Neural cell (in vitro differentiated cells): ENCODE measurements around the gene TTN. TPM values are rescaled to one million over a fixed set of nuclear protein-coding genes. Genes with fewer than 3 reads are reported as not detected.

ENCODE experiments used
- H2AFZ ChIP-seq: fragments of 200-600, 300-800 bp; sonication (generic), shearing (Covaris generic); 2 replicates; pipeline ENCODE4 v1.6.0; 2014; ENCODE audit warnings: low read depth, mild to moderate bottlenecking, antibody characterized with exemption, low read length, moderate library complexity
- H3F3A ChIP-seq: fragments of 200-600 bp; shearing (Covaris generic); 2 replicates; pipeline ENCODE4 v1.6.1; 2016; ENCODE audit warnings: mild to moderate bottlenecking, moderate library complexity, mixed read lengths, antibody characterized with exemption, low read length; ENCODE audit not compliant: insufficient read depth, poor library complexity, severe bottlenecking
- H3K27ac ChIP-seq: fragments of 200-600, 300-800 bp; sonication (generic), shearing (Covaris generic); 2 replicates; pipeline ENCODE4 v1.5.1; 2014; ENCODE audit warnings: mild to moderate bottlenecking, low read length, moderate library complexity
- H3K27me3 ChIP-seq: fragments of 300-800, 200-600 bp; sonication (generic), shearing (Covaris generic); 2 replicates; pipeline ENCODE4 v1.6.0; 2014; ENCODE audit warnings: mild to moderate bottlenecking, low read depth, low read length, moderate library complexity; ENCODE audit not compliant: insufficient read depth
- H3K36me3 ChIP-seq: fragments of 300-800, 200-600 bp; sonication (generic), shearing (Covaris generic); 2 replicates; pipeline ENCODE4 v1.5.1; 2014; ENCODE audit warnings: mild to moderate bottlenecking, antibody characterized with exemption, low read length, moderate library complexity; ENCODE audit not compliant: insufficient read depth
- H3K4me2 ChIP-seq: fragments of 300-800, 200-600 bp; sonication (generic), shearing (Covaris generic); 2 replicates; pipeline ENCODE4 v1.6.0; 2014; ENCODE audit warnings: mild to moderate bottlenecking, low read length
- H3K4me3 ChIP-seq: fragments of 300-800, 200-600 bp; sonication (generic), shearing (Covaris generic); 2 replicates; pipeline ENCODE4 v1.5.1; 2014; ENCODE audit warnings: mild to moderate bottlenecking, low read length, moderate library complexity
- H3K79me2 ChIP-seq: fragments of 200-600 bp; shearing (Covaris generic); replicated peaks from 2 replicates; pipeline ENCODE4 v1.6.0; 2014; ENCODE audit warnings: mild to moderate bottlenecking, low read length, moderate library complexity; ENCODE audit not compliant: insufficient read depth
- H3K9ac ChIP-seq: fragments of 300-800, 200-600 bp; sonication (generic), shearing (Covaris generic); 2 replicates; pipeline ENCODE4 v1.6.1; 2016; ENCODE audit warnings: mild to moderate bottlenecking, low read length, mixed read lengths
- H3K9me2 ChIP-seq: fragments of 200-600 bp; shearing (Covaris generic); 2 replicates; pipeline ENCODE4 v1.6.1; 2016; ENCODE audit warnings: mild to moderate bottlenecking, low read length, mixed read lengths; ENCODE audit not compliant: insufficient read depth
- H3K9me3 ChIP-seq: fragments of 200-600, 300-800 bp; sonication (generic), shearing (Covaris generic); 2 replicates; pipeline ENCODE4 v1.6.1; 2016; ENCODE audit warnings: mild to moderate bottlenecking, mixed run types, low read length, moderate library complexity, mixed read lengths
- H4K20me1 ChIP-seq: fragments of 200-600 bp; shearing (Covaris generic); 2 replicates; pipeline ENCODE4 v1.6.1; 2016; ENCODE audit warnings: mild to moderate bottlenecking, mixed run types; ENCODE audit not compliant: insufficient read depth
- EP300 ChIP-seq: fragments of 450-650 bp; conservative IDR thresholded peaks from 2 replicates; pipeline ENCODE4 v1.6.1; 2014; ENCODE audit warnings: antibody characterized with exemption, mild to moderate bottlenecking, moderate library complexity; ENCODE audit not compliant: poor library complexity, severe bottlenecking
- EZH2 ChIP-seq: fragments of 200-600, 300-800 bp; shearing (Covaris generic), sonication (generic); IDR thresholded peaks from 2 replicates; pipeline ENCODE4 v1.6.1; 2014; ENCODE audit warnings: antibody characterized with exemption, low read length, borderline replicate concordance, mild to moderate bottlenecking; ENCODE audit not compliant: insufficient read depth, poor library complexity, severe bottlenecking
- MXI1 ChIP-seq: fragments of 450-650 bp; conservative IDR thresholded peaks from 2 replicates; pipeline ENCODE4 v1.6.1; 2014; ENCODE audit warnings: antibody characterized with exemption, mild to moderate bottlenecking; ENCODE audit not compliant: poor library complexity, severe bottlenecking
- POLR2AphosphoS5 ChIP-seq: IDR thresholded peaks from 2 replicates; pipeline ENCODE4 v1.6.1; 2012
- RAD21 ChIP-seq: fragments of 450-650 bp; conservative IDR thresholded peaks from 2 replicates; pipeline ENCODE4 v1.6.1; 2014; ENCODE audit warnings: antibody characterized with exemption, mild to moderate bottlenecking, moderate library complexity
- SMC3 ChIP-seq: fragments of 450-650 bp; conservative IDR thresholded peaks from 2 replicates; pipeline ENCODE4 v1.6.1; 2014; ENCODE audit warnings: antibody characterized with exemption, mild to moderate bottlenecking, moderate library complexity; ENCODE audit not compliant: poor library complexity
- TAF1 ChIP-seq: IDR thresholded peaks from 2 replicates; pipeline ENCODE4 v1.6.1; 2012; ENCODE audit warnings: low read depth
- polyA plus RNA-seq: library from polyadenylated mRNA; depleted of rRNA; stranded (reverse); fragments of >200 nt; gene quantifications from 2 replicates; pipeline ENCODE4 v1.2.3, GENCODE V29; 2014
- TF ChIP-seq, protein P1 (sequence below): IDR thresholded peaks from 2 replicates; pipeline ENCODE4 v1.6.1; 2012; ENCODE audit warnings: borderline replicate concordance
- TF ChIP-seq, protein P2 (sequence below): fragments of 450-650 bp; IDR thresholded peaks from 2 replicates; pipeline ENCODE4 v1.5.1; 2014; ENCODE audit warnings: antibody characterized with exemption, mild to moderate bottlenecking, moderate library complexity; ENCODE audit not compliant: poor library complexity, severe bottlenecking

The TTN gene
- polyA plus RNA-seq, 1 donor from 2014 or later = 0.10 TPM

DNA sequence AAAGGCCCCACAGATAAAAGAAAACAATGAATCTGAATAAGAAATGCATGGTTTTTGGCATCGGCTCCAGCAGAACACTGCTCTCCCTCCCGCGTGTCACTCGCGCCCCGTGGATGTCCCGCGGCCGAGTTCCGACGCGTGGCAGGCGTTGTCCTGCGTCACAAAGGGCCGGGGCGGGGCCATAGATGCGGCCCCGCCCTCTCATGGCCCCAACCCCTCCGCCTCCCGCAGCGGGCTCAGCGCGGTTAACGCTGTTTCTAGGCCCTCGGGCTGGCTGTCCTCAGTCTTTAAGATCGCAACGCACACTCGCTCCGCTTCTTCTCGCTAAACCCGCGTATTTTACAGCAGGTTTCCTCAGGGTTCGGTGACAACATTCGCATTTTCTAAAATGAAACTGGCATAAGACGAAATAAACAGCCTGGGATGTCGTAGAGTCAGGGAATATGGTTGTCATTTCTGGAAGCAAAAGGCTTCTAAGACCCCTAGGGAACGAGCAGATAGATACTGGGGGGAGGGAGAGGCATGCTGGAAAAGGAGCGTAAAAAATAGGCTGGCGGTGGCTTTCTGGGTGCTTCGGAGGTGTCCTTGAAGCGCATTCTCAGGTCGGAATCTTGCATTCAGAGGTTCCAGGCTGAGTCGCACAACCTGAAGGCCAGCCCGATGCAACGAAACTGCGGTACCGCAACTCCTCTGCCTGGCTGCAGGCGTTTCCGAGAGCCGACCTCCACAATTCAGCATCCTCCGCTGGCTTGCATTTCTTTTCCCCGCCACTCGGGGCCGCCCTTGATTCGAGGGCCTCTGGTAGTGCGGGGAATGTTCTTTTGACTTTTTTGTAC is 328.6 kb downstream of the TTN start, which contains the start of gene FKBP7:
Gene FKBP7 (minus strand): TSS at position 162 of the 836 bp plus-strand sequence. CDS start 101 bp downstream, at position 61.
- Histone ChIP-seq H3K4me2 (peak within 1 kb of the TSS; percentile 88), H3K9ac (peak within 1 kb of the TSS; percentile 84), H3F3A (peaks cover 3% of the 10 kb centered on the region), H3K4me3 (peak within 1 kb of the TSS; percentile 82), H3K79me2 (peaks cover 58% of the 10 kb centered on the region), H3K9me2 (no peaks in the 10 kb centered on the region), H3K27ac (peak within 1 kb of the TSS; percentile 95), H3K27me3 (no peaks in the 10 kb centered on the region), H4K20me1 (no peaks in the 10 kb centered on the region), H3K36me3 (no peaks in the 10 kb centered on the region), H2AFZ (peak within 1 kb of the TSS; percentile 79), H3K9me3 (no peaks in the 10 kb centered on the region)
- TF ChIP-seq SMC3 (no peak), MXI1 (peak; percentile 88), EZH2 (no peak), TAF1 (peak; percentile 88), EP300 (peak; percentile 49), RAD21 (peak; percentile 24), POLR2AphosphoS5 (peak; percentile 94)
- TF ChIP-seq, protein P1, sequence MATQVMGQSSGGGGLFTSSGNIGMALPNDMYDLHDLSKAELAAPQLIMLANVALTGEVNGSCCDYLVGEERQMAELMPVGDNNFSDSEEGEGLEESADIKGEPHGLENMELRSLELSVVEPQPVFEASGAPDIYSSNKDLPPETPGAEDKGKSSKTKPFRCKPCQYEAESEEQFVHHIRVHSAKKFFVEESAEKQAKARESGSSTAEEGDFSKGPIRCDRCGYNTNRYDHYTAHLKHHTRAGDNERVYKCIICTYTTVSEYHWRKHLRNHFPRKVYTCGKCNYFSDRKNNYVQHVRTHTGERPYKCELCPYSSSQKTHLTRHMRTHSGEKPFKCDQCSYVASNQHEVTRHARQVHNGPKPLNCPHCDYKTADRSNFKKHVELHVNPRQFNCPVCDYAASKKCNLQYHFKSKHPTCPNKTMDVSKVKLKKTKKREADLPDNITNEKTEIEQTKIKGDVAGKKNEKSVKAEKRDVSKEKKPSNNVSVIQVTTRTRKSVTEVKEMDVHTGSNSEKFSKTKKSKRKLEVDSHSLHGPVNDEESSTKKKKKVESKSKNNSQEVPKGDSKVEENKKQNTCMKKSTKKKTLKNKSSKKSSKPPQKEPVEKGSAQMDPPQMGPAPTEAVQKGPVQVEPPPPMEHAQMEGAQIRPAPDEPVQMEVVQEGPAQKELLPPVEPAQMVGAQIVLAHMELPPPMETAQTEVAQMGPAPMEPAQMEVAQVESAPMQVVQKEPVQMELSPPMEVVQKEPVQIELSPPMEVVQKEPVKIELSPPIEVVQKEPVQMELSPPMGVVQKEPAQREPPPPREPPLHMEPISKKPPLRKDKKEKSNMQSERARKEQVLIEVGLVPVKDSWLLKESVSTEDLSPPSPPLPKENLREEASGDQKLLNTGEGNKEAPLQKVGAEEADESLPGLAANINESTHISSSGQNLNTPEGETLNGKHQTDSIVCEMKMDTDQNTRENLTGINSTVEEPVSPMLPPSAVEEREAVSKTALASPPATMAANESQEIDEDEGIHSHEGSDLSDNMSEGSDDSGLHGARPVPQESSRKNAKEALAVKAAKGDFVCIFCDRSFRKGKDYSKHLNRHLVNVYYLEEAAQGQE = peak; percentile 83
- TF ChIP-seq, protein P2, sequence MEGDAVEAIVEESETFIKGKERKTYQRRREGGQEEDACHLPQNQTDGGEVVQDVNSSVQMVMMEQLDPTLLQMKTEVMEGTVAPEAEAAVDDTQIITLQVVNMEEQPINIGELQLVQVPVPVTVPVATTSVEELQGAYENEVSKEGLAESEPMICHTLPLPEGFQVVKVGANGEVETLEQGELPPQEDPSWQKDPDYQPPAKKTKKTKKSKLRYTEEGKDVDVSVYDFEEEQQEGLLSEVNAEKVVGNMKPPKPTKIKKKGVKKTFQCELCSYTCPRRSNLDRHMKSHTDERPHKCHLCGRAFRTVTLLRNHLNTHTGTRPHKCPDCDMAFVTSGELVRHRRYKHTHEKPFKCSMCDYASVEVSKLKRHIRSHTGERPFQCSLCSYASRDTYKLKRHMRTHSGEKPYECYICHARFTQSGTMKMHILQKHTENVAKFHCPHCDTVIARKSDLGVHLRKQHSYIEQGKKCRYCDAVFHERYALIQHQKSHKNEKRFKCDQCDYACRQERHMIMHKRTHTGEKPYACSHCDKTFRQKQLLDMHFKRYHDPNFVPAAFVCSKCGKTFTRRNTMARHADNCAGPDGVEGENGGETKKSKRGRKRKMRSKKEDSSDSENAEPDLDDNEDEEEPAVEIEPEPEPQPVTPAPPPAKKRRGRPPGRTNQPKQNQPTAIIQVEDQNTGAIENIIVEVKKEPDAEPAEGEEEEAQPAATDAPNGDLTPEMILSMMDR = peak; percentile 86

DNA sequence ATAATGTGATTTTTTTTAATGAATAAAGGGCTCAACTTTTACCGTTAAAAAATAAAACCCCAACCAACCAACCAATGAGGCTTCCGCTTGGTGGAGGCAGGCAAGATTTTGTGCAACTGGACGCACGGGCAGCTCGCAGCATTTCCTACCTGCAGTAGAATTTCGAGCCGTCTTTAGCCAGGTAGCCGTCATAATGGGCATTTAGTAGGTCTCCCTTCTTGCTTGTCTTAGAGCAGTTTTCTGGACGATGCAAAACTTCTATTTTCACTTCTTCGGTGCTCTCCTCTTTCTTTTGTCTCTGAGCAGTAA is 329.1 kb downstream of the TTN start:
- Histone ChIP-seq H3F3A (peaks cover 3% of the 10 kb centered on the region), H3K4me3 (peak overlapping the region; percentile 82), H3K9ac (peak overlapping the region; percentile 84), H3K79me2 (peaks cover 53% of the 10 kb centered on the region), H3K27ac (peak overlapping the region; percentile 95), H2AFZ (peak overlapping the region; percentile 79), H3K36me3 (no peaks in the 10 kb centered on the region), H4K20me1 (no peaks in the 10 kb centered on the region), H3K4me2 (peak overlapping the region; percentile 88), H3K27me3 (no peaks in the 10 kb centered on the region), H3K9me2 (no peaks in the 10 kb centered on the region), H3K9me3 (no peaks in the 10 kb centered on the region)
- TF ChIP-seq EP300 (no peak), SMC3 (no peak), TAF1 (no peak), RAD21 (no peak), POLR2AphosphoS5 (no peak), EZH2 (no peak), MXI1 (no peak)
- TF ChIP-seq, protein P2 = no peak
- TF ChIP-seq, protein P1 = no peak
